Upper lobe of left lung (tissue), 6 donors: ENCODE data around the gene MTFMT. TPM values are rescaled to one million over a fixed set of nuclear protein-coding genes. Genes with fewer than 3 reads are reported as not detected.

Experiments used
- ATAC-seq, 2 donors: fragments of 200-7000 bp; cut with Tn5 transposase; one replicate each; pipeline ENCODE4 v1.9.1; 2022; ENCODE audit warnings: mild to moderate bottlenecking in 2 of 2, moderate library complexity in 2 of 2; ENCODE audit not compliant: low FRiP score in 2 of 2
- DNase-seq, 2 donors: peaks; one replicate each; pipeline ENCODE4 v3.0.0-alpha.2; 2019 to 2020
- H3K27ac ChIP-seq, 4 donors: fragments of 200-600 bp; sonication (generic); one replicate each; pipeline ENCODE4 v1.5.1; 2016 to 2019
- H3K27me3 ChIP-seq, 4 donors: fragments of 200-600 bp; sonication (generic); one replicate each; pipeline ENCODE4 v1.5.1; 2017 to 2019
- H3K36me3 ChIP-seq, 4 donors: fragments of 200-600 bp; sonication (generic); one replicate each; pipeline ENCODE4 v1.5.1; 2016 to 2019
- H3K4me1 ChIP-seq, 4 donors: fragments of 200-600 bp; sonication (generic); one replicate each; pipeline ENCODE4 v1.5.1; 2018 to 2019
- H3K4me3 ChIP-seq, 4 donors: fragments of 200-600 bp; sonication (generic); one replicate each; pipeline ENCODE4 v1.5.1; 2017 to 2019; ENCODE audit warnings: mild to moderate bottlenecking in 2 of 4, moderate library complexity in 1 of 4
- H3K9me3 ChIP-seq, 4 donors: fragments of 200-600 bp; sonication (generic); one replicate each; pipeline ENCODE4 v1.5.1; 2018 to 2019
- CTCF ChIP-seq, 6 experiments: fragments of 450-650 bp in 4 of 6; fragments of 200-600 bp in 2 of 6; sonication (generic) in 2 of 6; IDR thresholded peaks; one replicate each; pipeline ENCODE4 v1.5.1; 2016 to 2019; ENCODE audit warnings: antibody characterized with exemption in 6 of 6
- EP300 ChIP-seq, 4 donors: sonication (generic); formaldehyde crosslinking; IDR thresholded peaks; one replicate each; pipeline ENCODE4 v1.5.1; 2017; ENCODE audit warnings: antibody characterized with exemption in 4 of 4, control low read depth in 2 of 4
- POLR2A ChIP-seq, 4 donors: fragments of 450-650 bp; IDR thresholded peaks; one replicate each; pipeline ENCODE4 v1.5.1; 2016 to 2017; ENCODE audit warnings: antibody characterized with exemption in 4 of 4, mild to moderate bottlenecking in 2 of 4
- POLR2AphosphoS5 ChIP-seq, 2 donors: sonication (generic); formaldehyde crosslinking; IDR thresholded peaks; one replicate each; pipeline ENCODE4 v1.5.1; 2017; ENCODE audit warnings: antibody characterized with exemption in 2 of 2
- WGBS, 2 donors: methylation state at CpG; one replicate each; pipeline ENCODE4 v1.1.5; 2017 to 2018; 5-methylcytosine and 5-hydroxymethylcytosine counted together
- total RNA-seq, 6 donors: library from RNA; depleted of rRNA in 4 of 6; stranded (reverse); fragments of >200 nt in 4 of 6; gene quantifications; one replicate each; pipeline versions ENCODE4 v1.1.0 to v1.2.1, GENCODE V29; 2016 to 2021
- donor health status: DM: no; HTN: no; CAD: no; lungs with moderate emphysema.
- donor health status: DM: no; HTN: yes; CAD: no; lungs with severe emphysema.

The MTFMT gene
- total RNA-seq, 6 donors from 2014 or later = 15.8 to 35.6 (median 25.5) TPM

DNA sequence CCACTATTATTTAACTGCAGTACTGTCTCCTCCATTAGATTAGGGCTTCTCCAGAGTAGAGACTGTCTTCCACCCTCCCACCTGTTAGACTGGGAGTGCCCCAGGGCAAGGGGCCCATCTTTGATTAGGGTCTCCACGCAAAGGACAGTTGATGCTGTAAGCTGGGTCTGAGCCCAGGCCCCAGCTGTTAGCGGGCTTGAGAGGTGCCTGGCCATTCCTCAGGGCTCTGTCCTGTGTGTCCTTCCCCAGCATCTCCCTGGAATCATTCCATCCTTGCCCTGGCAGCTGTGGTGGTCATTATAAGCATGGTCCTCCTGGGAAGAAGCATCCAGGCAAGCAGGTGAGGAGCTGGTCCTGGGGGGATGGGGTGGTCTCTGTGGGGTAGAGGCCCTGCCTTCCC is 21.8 kb upstream of the MTFMT start:
- no peak for ATAC-seq

GRCh38 chr15:65050270-65050669 is 20.8 kb upstream of the MTFMT start:
- Histone ChIP-seq H3K27me3 (no peaks in the 10 kb centered on the region), H3K36me3 (peaks cover 0 to 2% (median 0%) of the 10 kb centered on the region in 4 donors), H3K4me3 (no peak overlapping the region), H3K4me1 (peaks cover 12 to 35% (median 20%) of the 10 kb centered on the region in 4 donors), H3K9me3 (no peaks in the 10 kb centered on the region), H3K27ac (peak overlapping the region in 1 of 4 donors; percentile 19)
- DNase-seq (no peak), ATAC-seq (no peak)
- TF ChIP-seq POLR2A (IDR thresholded peaks at IDR 0.05) = no peak
- no peak for TF ChIP-seq POLR2AphosphoS5 (IDR thresholded peaks at IDR 0.05)
- TF ChIP-seq CTCF (IDR thresholded peaks at IDR 0.05) = no peak
- no peak for TF ChIP-seq EP300 (IDR thresholded peaks at IDR 0.05)
- WGBS, 2 donors = 42 to 46% methylated on average over 4 of the region's 4 CpGs

More for the DNA sequence above, 21.8 kb upstream of the MTFMT start:
- Histone ChIP-seq H3K36me3 (peaks cover 0 to 2% (median 0%) of the 10 kb centered on the region in 4 donors), H3K27ac (no peak overlapping the region), H3K27me3 (no peaks in the 10 kb centered on the region), H3K4me3 (no peak overlapping the region), H3K4me1 (peaks cover 12 to 33% (median 18%) of the 10 kb centered on the region in 4 donors), H3K9me3 (no peaks in the 10 kb centered on the region)
- 84% methylated on average over 2 of the region's 2 CpGs; no CpG with 5 or more reads in 1 of the 2 donors for whole genome bisulfite sequencing, 2 donors
- DNase-seq = no peak
- TF ChIP-seq EP300 (IDR thresholded peaks at IDR 0.05) = no peak
- no peak for TF ChIP-seq POLR2AphosphoS5 (IDR thresholded peaks at IDR 0.05)
- no peak for TF ChIP-seq CTCF (IDR thresholded peaks at IDR 0.05)
- no peak for TF ChIP-seq POLR2A (IDR thresholded peaks at IDR 0.05)

DNA sequence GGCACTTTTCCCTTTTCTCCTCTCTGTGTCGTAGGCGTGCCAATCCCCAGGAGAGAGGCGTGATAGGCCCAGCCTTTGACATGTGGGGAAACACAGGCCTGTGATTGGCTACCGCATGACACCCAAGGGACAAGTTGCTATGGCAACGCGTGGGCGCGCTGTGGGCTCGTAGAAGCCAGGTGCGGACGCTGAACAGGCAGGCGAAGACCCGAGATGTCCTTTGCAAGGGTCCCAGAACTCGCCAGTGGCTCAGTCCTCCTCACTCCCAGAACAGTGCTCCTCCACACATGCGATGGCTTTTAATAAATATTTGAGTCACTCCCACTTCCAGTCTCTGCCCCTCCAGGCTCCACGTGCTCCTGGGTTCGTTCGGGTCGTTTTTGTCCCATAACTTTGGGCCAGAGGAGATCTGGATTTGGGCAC is 20.0 kb upstream of the MTFMT start:
- DNase-seq = peak; percentile 86 to 94
- WGBS, 2 donors = 14 to 17% methylated on average over 18 to 19 of the region's 19 CpGs
- ATAC-seq = peak; percentile 83 to 86
- no peak for TF ChIP-seq EP300 (IDR thresholded peaks at IDR 0.05)
- peak in 1 of 2 donors; percentile 27 for TF ChIP-seq POLR2AphosphoS5 (IDR thresholded peaks at IDR 0.05)
- TF ChIP-seq CTCF (IDR thresholded peaks at IDR 0.05) = no peak
- peak in 1 of 4 donors; percentile 33 for TF ChIP-seq POLR2A (IDR thresholded peaks at IDR 0.05)
- Histone ChIP-seq H3K4me3 (peak overlapping the region in 3 of 4 donors; percentile 33 to 45 (median 43)), H3K9me3 (no peaks in the 10 kb centered on the region), H3K36me3 (peaks cover 0 to 2% (median 0%) of the 10 kb centered on the region in 4 donors), H3K4me1 (peaks cover 8 to 33% (median 22%) of the 10 kb centered on the region in 4 donors), H3K27me3 (no peaks in the 10 kb centered on the region), H3K27ac (peak overlapping the region in 1 of 4 donors; percentile 19)

GRCh38 chr15:65048241-65048640 is 18.8 kb upstream of the MTFMT start:
- DNase-seq = no peak
- Histone ChIP-seq H3K4me3 (no peak overlapping the region), H3K9me3 (no peaks in the 10 kb centered on the region), H3K27ac (no peak overlapping the region), H3K36me3 (no peaks in the 10 kb centered on the region), H3K4me1 (peaks cover 8 to 41% (median 30%) of the 10 kb centered on the region in 4 donors), H3K27me3 (no peaks in the 10 kb centered on the region)
- ATAC-seq = no peak
- WGBS, 2 donors = 58 to 79% methylated on average over 2 of the region's 2 CpGs
- no peak for TF ChIP-seq POLR2A (IDR thresholded peaks at IDR 0.05)
- TF ChIP-seq CTCF (IDR thresholded peaks at IDR 0.05) = no peak
- TF ChIP-seq POLR2AphosphoS5 (IDR thresholded peaks at IDR 0.05) = no peak
- TF ChIP-seq EP300 (IDR thresholded peaks at IDR 0.05) = no peak
